ENCODE data around the gene TDRD6.

DNA sequence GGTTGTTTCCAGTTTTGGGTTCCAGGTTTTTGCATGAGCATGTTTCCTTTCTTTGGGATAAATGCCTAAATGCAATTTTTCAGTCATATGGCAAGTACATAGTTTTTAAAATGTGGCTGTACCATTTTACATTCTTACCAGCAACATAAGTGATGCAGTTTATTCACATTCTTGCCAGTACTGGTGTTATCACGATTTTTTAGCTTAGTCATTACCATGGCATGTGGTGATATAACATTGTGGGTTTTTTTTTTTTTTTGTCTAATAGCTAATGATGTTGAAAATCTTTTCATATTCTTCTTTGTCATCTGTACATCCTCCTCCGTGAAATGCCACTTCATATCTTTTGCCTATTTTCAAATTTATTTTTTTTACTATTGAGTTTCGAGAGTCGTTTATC, 2.9 kb upstream of the TDRD6 start:
- TF ChIP-seq, protein P1, sequence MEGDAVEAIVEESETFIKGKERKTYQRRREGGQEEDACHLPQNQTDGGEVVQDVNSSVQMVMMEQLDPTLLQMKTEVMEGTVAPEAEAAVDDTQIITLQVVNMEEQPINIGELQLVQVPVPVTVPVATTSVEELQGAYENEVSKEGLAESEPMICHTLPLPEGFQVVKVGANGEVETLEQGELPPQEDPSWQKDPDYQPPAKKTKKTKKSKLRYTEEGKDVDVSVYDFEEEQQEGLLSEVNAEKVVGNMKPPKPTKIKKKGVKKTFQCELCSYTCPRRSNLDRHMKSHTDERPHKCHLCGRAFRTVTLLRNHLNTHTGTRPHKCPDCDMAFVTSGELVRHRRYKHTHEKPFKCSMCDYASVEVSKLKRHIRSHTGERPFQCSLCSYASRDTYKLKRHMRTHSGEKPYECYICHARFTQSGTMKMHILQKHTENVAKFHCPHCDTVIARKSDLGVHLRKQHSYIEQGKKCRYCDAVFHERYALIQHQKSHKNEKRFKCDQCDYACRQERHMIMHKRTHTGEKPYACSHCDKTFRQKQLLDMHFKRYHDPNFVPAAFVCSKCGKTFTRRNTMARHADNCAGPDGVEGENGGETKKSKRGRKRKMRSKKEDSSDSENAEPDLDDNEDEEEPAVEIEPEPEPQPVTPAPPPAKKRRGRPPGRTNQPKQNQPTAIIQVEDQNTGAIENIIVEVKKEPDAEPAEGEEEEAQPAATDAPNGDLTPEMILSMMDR (IDR thresholded peaks at IDR 0.05; ENCODE audit: low read depth, low read length) = no peak
- no peak for TF ChIP-seq EZH2phosphoT487 (IDR thresholded peaks at IDR 0.05; ENCODE audit: low read depth)
